GM10266 (cell line): ENCODE data around the gene NUP133.

ENCODE experiments used
- DNase-seq: peaks from one replicate; pipeline ENCODE4 v3.0.0; 2012; ENCODE audit errors: extremely low spot score
- TF ChIP-seq, protein P1 (sequence below): IDR thresholded peaks from 2 replicates; pipeline ENCODE4 v1.5.1; 2012; ENCODE audit warnings: mild to moderate bottlenecking, low read depth; ENCODE audit not compliant: control insufficient read depth, insufficient read depth; ENCODE audit errors: missing control alignments

The NUP133 gene

DNA sequence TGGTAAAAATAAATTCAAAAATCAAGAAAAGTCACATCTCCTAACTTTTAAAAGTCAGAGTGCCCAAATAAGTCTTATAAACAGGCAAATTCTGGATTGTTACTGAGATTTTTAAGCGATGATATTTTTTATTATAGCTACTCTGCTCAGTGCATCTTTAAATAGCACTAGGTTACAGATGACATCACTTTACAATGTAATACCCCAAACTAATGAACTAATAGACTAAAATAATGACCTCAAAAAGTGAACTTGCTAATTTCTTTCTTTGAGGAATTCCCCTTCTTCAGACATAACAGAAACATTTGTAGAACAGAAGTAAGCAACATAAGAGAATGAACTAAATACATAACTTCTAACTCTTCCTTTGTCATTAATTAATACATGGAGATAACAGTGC is 41.3 kb downstream of the NUP133 start:
- TF ChIP-seq, protein P1, sequence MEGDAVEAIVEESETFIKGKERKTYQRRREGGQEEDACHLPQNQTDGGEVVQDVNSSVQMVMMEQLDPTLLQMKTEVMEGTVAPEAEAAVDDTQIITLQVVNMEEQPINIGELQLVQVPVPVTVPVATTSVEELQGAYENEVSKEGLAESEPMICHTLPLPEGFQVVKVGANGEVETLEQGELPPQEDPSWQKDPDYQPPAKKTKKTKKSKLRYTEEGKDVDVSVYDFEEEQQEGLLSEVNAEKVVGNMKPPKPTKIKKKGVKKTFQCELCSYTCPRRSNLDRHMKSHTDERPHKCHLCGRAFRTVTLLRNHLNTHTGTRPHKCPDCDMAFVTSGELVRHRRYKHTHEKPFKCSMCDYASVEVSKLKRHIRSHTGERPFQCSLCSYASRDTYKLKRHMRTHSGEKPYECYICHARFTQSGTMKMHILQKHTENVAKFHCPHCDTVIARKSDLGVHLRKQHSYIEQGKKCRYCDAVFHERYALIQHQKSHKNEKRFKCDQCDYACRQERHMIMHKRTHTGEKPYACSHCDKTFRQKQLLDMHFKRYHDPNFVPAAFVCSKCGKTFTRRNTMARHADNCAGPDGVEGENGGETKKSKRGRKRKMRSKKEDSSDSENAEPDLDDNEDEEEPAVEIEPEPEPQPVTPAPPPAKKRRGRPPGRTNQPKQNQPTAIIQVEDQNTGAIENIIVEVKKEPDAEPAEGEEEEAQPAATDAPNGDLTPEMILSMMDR = no peak
- DNase-seq = no peak

DNA sequence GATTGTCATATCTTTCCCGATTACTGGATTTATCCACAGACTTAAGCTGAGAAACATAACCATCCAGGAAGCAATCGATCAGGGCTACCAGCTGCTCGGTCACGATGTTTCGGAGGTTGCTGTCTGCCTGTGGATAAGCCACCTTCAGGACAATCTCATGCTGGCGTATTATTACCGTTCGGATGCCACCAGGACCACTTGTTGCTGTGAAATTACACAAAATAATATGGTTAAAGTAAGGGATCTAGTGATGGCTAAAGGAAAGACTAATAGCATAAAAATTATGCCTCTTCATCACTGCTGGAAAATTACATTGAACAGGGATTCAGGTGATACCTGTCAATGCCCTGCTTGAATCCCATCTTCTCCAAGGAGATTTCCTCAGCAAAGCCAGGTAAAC is 43.5 kb downstream of the NUP133 start:
- TF ChIP-seq, protein P1 = no peak
- no peak for DNase-seq

DNA sequence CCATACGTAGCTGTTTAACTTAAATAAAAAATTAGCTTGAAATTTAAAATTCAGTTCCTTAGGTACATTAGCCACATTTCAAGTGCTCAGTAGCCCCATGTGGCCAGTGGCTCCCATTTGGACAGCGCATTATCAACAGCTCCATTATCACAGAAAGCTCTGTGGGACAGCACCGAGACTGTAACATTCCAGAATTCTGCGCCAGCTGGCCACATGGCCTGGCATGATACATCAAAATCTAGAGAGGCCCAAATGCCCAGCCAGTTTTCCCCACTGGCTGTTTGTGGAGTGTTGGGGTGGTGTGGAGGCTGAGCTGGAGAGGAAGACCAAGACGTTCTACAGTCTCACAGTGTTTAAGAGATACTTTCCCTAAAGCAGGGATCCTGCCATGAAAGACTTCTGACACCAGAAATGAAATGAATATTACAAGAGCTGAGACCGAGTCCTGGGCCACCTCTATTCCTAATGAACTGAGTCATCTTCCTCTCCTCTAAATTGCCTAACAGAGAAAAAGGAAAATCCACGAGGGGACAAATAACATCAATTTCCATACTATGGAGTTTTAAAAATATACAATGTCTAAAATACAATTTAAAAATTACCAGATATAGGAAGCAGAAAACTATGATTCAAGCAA is 47.0 kb downstream of the NUP133 start:
- TF ChIP-seq, protein P1 = no peak
- no peak for DNase-seq

DNA sequence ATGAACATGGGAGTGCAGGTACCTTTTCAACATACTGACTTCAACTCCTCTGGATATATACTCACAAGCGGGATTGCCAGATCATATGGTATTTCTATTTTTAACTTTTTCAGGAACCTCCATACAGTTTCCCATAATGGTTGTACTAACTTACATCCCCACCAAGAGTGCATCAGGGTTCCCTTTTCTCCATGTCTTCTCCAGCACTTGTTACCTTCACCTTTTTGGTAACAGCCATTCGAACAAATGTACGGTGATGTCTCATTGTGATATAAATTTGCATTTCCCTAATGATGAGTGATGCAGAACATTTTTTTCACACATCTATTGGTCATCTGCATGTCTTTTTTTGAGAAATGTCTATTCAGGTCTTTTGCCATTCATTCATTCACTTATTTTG is 48.3 kb downstream of the NUP133 start:
- TF ChIP-seq, protein P1 = no peak
- no peak for DNase-seq

DNA sequence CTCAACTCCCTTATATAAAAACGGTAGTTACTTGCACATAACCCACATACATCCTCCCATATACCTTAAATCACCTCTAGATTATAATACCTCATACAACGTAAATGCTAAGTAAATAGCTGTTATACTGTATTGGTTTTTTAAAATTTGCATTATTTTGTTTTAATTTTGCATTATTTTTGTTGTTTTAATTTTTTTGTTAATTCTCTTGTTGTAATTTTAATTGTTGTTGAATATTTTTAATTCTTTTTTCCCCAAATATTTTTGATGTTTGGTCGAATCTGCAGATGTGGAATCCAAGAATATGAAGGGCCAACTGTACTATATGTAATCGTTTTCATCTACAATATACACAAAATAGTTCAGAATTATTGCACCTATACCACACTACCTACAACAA is 50.7 kb downstream of the NUP133 start:
- TF ChIP-seq, protein P1 = no peak
- DNase-seq = no peak

DNA sequence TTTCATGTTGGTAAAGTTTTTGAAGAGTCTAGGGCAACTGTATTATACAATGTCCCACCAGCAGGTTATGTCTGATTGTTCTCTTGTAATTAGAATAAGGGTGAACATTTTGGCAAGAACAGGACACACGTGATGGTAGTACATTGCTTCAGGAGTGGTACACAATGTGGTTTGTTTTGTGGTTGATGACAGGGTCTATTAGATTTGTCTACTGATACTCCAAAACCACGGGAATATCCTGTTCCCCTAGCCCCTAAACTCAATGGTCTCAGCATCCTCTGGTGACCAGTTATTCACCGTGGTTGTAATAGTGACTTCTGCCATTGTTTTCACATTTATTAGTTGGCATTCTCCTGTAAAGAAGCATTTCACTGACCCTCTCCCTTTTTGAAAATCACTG is 52.1 kb downstream of the NUP133 start:
- DNase-seq = no peak
- TF ChIP-seq, protein P1 = no peak

DNA sequence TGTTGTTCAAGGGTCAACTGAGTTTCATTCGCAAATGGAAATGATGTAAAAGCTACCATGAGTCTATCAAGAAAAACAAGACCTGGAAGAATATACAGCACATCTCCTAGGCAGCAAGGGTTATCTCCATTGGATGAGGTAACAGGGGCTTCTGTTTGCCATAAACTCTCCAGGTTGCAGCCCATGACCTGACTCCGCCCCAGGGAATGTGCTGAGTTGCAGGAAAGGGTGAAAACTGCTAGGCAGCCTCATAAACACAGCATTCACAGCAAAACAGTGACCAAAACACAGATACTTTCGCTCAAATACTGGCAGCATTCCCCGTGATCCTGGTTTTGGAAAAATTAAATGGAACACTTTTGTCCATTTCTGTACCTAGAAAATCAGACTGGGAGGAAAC is 54.1 kb downstream of the NUP133 start:
- TF ChIP-seq, protein P1 = no peak
- no peak for DNase-seq
